Activated CD8-positive, alpha-beta memory T cell treated with anti-CD3 and anti-CD28 coated beads for 1 hour (primary cell): ENCODE results near the gene LAMA1.

ENCODE experiments used
- DNase-seq, 2 donors: peaks; one replicate each; pipeline ENCODE4 v3.0.0-alpha.2; 2020; ENCODE audit warnings: low read depth in 1 of 2; ENCODE audit errors: extremely low read depth in 1 of 2

LAMA1 gene

GRCh38 chr18:6891788-6892187 lies 225.8 kb downstream of the LAMA1 start:
- no peak for DNase-seq
